ENCODE measurements around the gene TNNT1.

TNNT1 gene

GRCh38 chr19:55106591-55106990 is 42.4 kb downstream of the TNNT1 start:
- in situ Hi-C loops (cut with HindIII; ENCODE audit: low pct_unique_long_range_greater_than_20kb, low sequenced_read_pairs): no loop called here
- no peak for DNase-seq (ENCODE audit: low read depth in 1 of 2, low spot score in 1 of 2)
- no peak for TF ChIP-seq JUND (IDR thresholded peaks at IDR 0.05; ENCODE audit: low read depth)

DNA sequence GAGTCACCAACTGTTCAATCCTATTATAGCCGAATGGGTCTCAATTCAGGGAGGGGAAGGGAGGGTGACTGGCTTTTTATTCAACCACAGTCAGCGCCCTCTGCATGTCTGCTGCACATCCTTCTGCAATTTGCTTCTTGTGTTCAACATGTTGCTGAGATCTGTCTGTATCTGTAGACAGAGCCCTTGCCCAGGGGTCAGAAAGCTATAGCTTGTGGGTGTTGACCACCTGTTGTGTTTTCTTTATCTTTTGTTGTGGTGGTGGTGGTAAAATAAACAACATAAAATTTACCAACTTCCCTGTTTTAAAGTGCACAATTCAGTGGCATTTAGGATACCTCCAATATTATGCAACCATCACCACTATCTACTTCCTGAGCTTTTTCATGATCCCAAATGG is 43.8 kb downstream of the TNNT1 start:
- DNase-seq (ENCODE audit: low read depth in 1 of 2, low spot score in 1 of 2): no peak
- in situ Hi-C loops (cut with HindIII; ENCODE audit: low pct_unique_long_range_greater_than_20kb, low sequenced_read_pairs): no loop called here
- TF ChIP-seq JUND (IDR thresholded peaks at IDR 0.05; ENCODE audit: low read depth): no peak

DNA sequence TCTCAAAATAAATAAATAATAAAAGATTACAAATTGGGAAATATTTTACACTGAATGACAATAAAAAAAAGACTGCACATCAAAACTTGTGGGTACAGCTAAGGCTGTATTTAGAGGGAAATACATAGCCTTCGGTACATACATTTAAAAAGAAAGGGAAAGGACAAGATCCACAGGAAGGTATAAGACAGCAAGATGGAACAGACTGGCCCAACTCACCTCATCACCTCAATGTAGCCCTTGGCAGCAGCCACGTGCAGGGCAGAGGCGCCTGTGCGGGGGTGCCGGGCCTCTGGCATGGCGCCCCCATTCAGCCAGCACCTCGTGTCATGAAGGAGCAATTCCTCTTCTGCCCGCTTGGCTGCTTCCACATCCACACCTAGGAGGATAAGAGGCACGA is 45.8 kb downstream of the TNNT1 start:
- in situ Hi-C loops (cut with HindIII; ENCODE audit: low pct_unique_long_range_greater_than_20kb, low sequenced_read_pairs): no loop called here
- no peak for TF ChIP-seq JUND (IDR thresholded peaks at IDR 0.05; ENCODE audit: low read depth)

GRCh38 chr19:55101261-55101660 is 47.7 kb downstream of the TNNT1 start:
- no peak for DNase-seq (ENCODE audit: low read depth in 1 of 2, low spot score in 1 of 2)
- TF ChIP-seq JUND (IDR thresholded peaks at IDR 0.05; ENCODE audit: low read depth): no peak
- in situ Hi-C loops (cut with HindIII; ENCODE audit: low pct_unique_long_range_greater_than_20kb, low sequenced_read_pairs): no loop called here

More for the DNA sequence above, 45.8 kb downstream of the TNNT1 start:
- no peak for DNase-seq (ENCODE audit: low read depth in 1 of 2, low spot score in 1 of 2)

GRCh38 chr19:55099557-55100506 is 49.2 kb downstream of the TNNT1 start:
- no peak for TF ChIP-seq JUND (IDR thresholded peaks at IDR 0.05; ENCODE audit: low read depth)
- no peak for DNase-seq (ENCODE audit: low read depth in 1 of 2, low spot score in 1 of 2)
- in situ Hi-C loops (cut with HindIII; ENCODE audit: low pct_unique_long_range_greater_than_20kb, low sequenced_read_pairs): no loop called here

- TF ChIP-seq JUND (IDR thresholded peaks at IDR 0.05; ENCODE audit: low read depth): no peak
- in situ Hi-C loops (cut with HindIII; ENCODE audit: low pct_unique_long_range_greater_than_20kb, low sequenced_read_pairs): no loop called here
- no peak for DNase-seq (ENCODE audit: low read depth in 1 of 2, low spot score in 1 of 2)
Measured at GRCh38 chr19:55098716-55099556, 50.1 kb downstream of the TNNT1 start.

DNA sequence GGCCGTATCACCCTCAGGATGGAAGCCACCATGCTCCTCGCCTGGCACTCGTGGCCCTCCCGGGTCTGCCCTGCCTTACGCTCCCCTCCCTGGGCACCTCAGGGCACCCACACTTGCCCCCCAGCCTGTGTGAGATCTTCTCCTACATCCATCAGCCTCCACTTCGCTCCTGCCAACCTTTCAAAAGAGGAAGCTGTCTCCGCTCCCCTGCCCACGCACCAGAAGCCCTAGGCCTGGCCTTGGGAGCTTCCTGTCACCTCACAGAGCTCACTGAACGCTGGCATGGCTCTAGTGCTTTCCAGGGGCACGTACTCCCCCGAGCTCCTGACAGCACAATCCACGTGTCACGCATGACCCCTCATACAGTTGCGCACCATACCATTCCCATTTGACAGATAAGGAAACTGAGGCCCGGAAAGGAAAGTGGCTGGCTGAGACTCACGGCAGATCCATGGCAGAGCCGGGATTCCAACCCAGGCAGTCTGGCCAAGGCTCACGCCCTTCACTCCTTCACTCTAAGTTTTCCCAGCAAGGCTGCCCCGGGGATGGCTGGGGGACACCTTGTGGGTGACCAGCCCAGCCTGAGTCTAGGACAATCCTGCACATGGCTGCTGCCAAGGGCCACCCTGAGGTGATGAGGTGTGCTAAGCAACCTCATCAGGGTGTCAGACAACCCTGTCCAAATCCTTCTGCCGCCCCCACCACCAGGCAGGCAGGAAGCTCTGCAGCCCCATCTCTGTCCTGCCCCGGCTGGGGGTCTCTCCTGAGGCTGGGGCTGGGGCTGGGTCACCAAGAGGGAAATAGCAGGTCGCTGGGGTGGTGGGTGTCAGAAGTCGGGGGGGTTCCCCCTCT is 50.9 kb downstream of the TNNT1 start:
- no peak for TF ChIP-seq JUND (IDR thresholded peaks at IDR 0.05; ENCODE audit: low read depth)
- in situ Hi-C loops (cut with HindIII; ENCODE audit: low pct_unique_long_range_greater_than_20kb, low sequenced_read_pairs): no loop called here
- no peak for DNase-seq (ENCODE audit: low read depth in 1 of 2, low spot score in 1 of 2)

GRCh38 chr19:55096061-55096701 is 52.8 kb downstream of the TNNT1 start:
- DNase-seq (ENCODE audit: low read depth in 1 of 2, low spot score in 1 of 2): no peak
- in situ Hi-C loops (cut with HindIII; ENCODE audit: low pct_unique_long_range_greater_than_20kb, low sequenced_read_pairs): no loop called here

DNA sequence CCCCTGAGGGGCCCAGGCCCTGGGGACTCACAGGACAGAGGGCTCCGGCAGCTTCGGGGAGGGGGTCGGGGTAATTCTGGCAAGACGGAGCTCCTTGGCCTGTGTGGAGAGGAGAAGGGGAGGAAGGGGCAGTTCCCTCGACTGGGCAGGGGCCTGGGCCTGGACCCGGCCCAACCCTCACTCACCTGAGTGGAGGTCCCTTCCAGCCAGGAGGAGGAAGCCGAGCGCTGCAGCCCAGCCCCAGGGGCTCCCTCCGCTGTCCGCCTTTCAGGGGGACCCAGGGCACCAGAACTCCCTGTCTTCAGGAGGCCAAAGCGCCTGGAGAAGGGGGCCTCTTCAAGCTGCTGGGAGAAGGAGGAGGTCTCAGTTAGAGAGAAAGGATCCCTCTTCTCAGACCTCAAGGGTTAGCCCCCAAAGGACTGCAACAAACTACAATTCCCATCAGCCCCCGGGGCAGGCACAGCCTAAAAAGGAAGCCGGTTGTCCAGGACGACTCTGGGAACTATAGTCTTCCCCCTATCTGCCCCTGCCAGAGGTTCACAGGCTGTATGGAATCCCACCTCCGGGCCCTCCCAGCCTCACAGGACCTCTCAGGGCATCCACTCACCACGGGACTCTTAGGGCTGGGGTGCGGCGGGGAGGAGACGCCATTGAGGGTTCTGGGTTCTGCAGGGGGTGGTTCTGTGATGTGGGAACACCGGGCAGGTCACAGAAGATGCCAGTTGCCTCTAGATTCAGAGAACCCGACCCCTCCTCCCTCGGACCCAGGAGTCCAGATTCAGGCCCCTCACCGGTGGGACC is 53.5 kb downstream of the TNNT1 start:
- no peak for DNase-seq (ENCODE audit: low read depth in 1 of 2, low spot score in 1 of 2)
- TF ChIP-seq JUND (IDR thresholded peaks at IDR 0.05; ENCODE audit: low read depth): no peak
- in situ Hi-C loops (cut with HindIII; ENCODE audit: low pct_unique_long_range_greater_than_20kb, low sequenced_read_pairs): no loop called here

More at GRCh38 chr19:55096061-55096701, 52.8 kb downstream of the TNNT1 start:
- TF ChIP-seq JUND (IDR thresholded peaks at IDR 0.05; ENCODE audit: low read depth): no peak

DNA sequence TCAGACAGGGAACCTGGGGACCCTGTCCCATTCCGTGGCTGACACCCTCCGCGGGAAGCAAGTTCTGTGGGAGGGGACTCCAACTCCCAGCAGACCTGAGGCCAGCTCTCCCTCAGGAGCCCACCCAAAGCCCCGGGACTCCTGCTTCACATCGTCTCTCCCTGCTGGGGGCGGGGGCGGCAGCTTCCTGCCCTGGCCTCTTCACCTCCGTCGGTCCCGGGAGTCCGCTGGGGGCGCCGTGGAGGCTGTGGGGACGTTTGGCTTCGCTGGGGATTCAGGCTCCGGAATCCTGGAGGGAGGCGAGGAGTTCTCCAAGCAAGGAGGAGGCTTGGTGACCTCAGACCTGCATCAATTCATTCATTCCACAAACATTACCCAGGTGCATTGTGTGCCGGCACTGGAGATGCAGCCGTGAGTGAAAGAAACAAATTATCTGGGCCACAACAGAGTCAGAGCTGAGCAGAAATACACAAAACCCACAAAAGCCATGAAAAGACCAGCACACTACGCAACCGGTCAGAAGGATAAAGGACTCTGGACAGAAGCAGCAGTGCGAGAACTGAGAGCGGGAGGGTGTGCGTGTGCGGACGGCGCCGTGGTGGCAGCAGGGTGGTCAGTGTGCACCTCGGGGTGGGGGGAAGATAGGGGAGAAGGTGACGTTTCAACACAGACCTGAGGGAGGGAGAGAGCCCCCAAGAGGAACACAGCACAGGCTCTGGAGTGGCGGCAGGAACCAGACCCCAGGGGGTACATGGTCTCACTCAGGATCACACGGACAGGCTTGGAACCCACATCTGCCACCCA is 54.3 kb downstream of the TNNT1 start:
- no peak for DNase-seq (ENCODE audit: low read depth in 1 of 2, low spot score in 1 of 2)
- no peak for TF ChIP-seq JUND (IDR thresholded peaks at IDR 0.05; ENCODE audit: low read depth)
- in situ Hi-C loops (cut with HindIII; ENCODE audit: low pct_unique_long_range_greater_than_20kb, low sequenced_read_pairs): no loop called here

Data from T47D (cell line).